Stimulated activated naive CD8-positive, alpha-beta T cell treated with anti-CD3 and anti-CD28 coated beads, Interleukin-15, amount 100 ng/mL, for 72 hours (primary cell): ENCODE measurements around the gene SLC37A2.
A peak's percentile ranks its signal among the peaks of the same experiment; 100 is the strongest.

Experiments used
- ATAC-seq: fragments of 150-1000 bp; cut with Tn5 transposase; 2 replicates; pipeline ENCODE4 v1.10.0; 2021; ENCODE audit warnings: mild to moderate bottlenecking, moderate library complexity
- DNase-seq, 2 donors: peaks; one replicate each; pipeline ENCODE4 v3.0.0; 2021 to 2022
- H3K27ac Mint-ChIP-seq, 2 donors: one replicate each; pipeline ENCODE4 v1.8.0; 2022; ENCODE audit warnings: mild to moderate bottlenecking in 2 of 2, mixed read lengths in 2 of 2, moderate library complexity in 2 of 2
- H3K27me3 Mint-ChIP-seq: one replicate; pipeline ENCODE4 v1.8.0; 2022; ENCODE audit warnings: mixed read lengths
- H3K4me1 Mint-ChIP-seq: one replicate; pipeline ENCODE4 v1.8.0; 2022; ENCODE audit warnings: mild to moderate bottlenecking, mixed read lengths
- H3K4me3 Mint-ChIP-seq, 2 donors: one replicate each; pipeline ENCODE4 v1.8.0; 2022; ENCODE audit warnings: mild to moderate bottlenecking in 2 of 2, mixed read lengths in 2 of 2, moderate library complexity in 1 of 2
- H3K9me3 Mint-ChIP-seq, 2 donors: one replicate each; pipeline ENCODE4 v1.8.0; 2022; ENCODE audit warnings: mixed read lengths in 2 of 2

The SLC37A2 gene

DNA sequence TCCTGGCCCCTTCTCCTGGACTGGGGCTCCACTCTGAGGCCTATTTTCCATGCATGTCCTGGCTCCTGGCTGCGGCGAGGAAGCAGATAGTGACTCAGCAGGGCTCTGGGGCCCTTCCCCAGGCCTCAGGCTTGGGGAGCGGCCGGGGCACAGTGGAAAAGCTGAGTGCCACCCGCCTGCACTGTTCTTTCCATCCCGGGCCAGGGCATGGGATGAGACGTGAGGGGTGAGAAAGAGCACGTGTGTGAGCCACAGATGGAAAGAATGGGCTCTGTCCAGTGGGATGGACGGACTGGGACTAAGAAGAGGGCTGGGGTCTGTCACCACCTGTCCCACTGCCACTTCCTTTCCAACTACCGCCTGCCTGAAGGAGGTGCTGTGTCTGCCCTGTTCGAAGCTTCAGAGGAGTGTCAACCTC is 12.8 kb downstream of the SLC37A2 start:
- peaks cover 14% of the 10 kb centered on the region for H3K4me1 Mint-ChIP-seq
- no peak overlapping the region for H3K27ac Mint-ChIP-seq
- peaks cover 20% of the 10 kb centered on the region for H3K27me3 Mint-ChIP-seq
- DNase-seq (no peak), ATAC-seq (no peak)
- no peaks in the 10 kb centered on the region for H3K9me3 Mint-ChIP-seq
- H3K4me3 Mint-ChIP-seq, result no peak overlapping the region

DNA sequence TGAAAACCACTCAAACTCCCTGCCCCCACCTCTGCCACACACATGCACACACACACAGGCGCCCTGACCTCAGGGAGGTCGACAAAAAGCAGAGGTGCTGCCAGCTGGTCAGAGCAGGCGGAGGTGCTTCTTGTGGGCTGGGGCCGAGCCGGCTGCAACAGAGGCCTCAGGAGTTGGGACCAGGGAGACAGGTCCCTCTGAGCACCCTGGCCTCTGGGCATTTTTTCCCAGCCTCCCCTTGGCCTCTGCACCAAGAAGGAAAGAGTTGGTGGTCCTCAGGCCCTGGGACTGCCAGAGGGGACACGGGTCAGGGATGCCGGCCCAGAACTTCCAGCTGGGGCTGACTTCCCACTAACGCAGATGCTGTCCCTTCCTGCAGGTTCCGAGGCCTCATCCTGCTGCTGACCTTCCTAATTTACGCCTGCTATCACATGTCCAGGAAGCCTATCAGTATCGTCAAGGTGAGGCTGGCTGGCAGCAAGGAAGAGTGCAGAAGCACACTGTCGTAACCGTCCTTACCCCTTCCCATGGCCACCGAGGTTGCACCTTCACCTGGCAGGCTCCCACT is 13.4 kb downstream of the SLC37A2 start:
- no peak overlapping the region for H3K4me3 Mint-ChIP-seq
- H3K4me1 Mint-ChIP-seq, result peaks cover 9% of the 10 kb centered on the region
- ATAC-seq (no peak), DNase-seq (no peak)
- H3K27ac Mint-ChIP-seq, result no peak overlapping the region
- peaks cover 16% of the 10 kb centered on the region for H3K27me3 Mint-ChIP-seq
- H3K9me3 Mint-ChIP-seq, result no peaks in the 10 kb centered on the region

- no peak overlapping the region for H3K27ac Mint-ChIP-seq
- DNase-seq (no peak), ATAC-seq (no peak)
- H3K4me3 Mint-ChIP-seq, result no peak overlapping the region
- H3K9me3 Mint-ChIP-seq, result no peaks in the 10 kb centered on the region
- H3K4me1 Mint-ChIP-seq, result peaks cover 6% of the 10 kb centered on the region
- H3K27me3 Mint-ChIP-seq, result peaks cover 8% of the 10 kb centered on the region
These were observed 14.9 kb downstream of the SLC37A2 start for GRCh38 chr11:125078016-125078415.

- H3K27ac Mint-ChIP-seq, result no peak overlapping the region
- DNase-seq (no peak), ATAC-seq (no peak)
- no peaks in the 10 kb centered on the region for H3K9me3 Mint-ChIP-seq
- H3K4me3 Mint-ChIP-seq, result no peak overlapping the region
- H3K27me3 Mint-ChIP-seq, result peaks cover 8% of the 10 kb centered on the region
- H3K4me1 Mint-ChIP-seq, result peaks cover 6% of the 10 kb centered on the region
These were observed 15.5 kb downstream of the SLC37A2 start for GRCh38 chr11:125078516-125079140.

GRCh38 chr11:125079151-125079877 is 16.2 kb downstream of the SLC37A2 start:
- Mint-ChIP-seq H3K27ac (no peak overlapping the region), H3K9me3 (no peaks in the 10 kb centered on the region), H3K4me3 (no peak overlapping the region), H3K27me3 (peaks cover 2% of the 10 kb centered on the region), H3K4me1 (peaks cover under 1% of the 10 kb centered on the region)
- DNase-seq, result no peak
- no peak for ATAC-seq

DNA sequence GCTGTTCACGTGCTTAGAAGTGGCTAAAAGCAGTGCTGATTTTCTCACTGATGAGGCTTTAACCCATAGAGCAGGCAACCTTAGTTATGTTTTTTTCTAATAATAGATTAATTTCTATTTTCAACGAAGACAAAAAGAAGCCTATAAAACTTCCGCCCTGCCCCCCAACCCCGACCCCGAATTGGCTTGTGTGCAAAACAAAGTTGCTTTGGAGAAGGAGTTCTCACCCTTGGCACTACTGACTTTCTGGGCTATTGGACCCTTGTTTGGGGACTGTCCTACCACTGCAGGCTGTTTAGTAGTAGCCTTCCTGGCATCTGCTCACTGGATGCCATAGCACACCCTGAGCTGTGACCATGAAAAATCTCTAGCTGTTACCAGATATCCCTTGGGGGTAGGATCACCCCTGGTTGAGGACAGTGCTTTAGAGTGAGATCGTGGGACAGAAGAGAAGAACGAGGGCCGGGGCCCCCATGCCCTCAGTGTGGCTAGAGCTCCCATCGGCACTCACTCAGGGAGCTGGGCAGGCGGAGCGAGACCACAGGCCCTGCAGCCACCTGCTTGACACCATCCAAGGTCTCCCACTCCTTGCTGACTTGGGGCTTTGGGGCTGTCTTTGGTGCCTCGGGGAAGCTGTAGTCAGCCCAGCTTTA is 16.9 kb downstream of the SLC37A2 start:
- Mint-ChIP-seq H3K9me3 (no peaks in the 10 kb centered on the region), H3K27ac (no peak overlapping the region), H3K27me3 (no peaks in the 10 kb centered on the region), H3K4me3 (no peak overlapping the region), H3K4me1 (no peaks in the 10 kb centered on the region)
- DNase-seq (no peak), ATAC-seq (no peak)

GRCh38 chr11:125080531-125080911 is 17.4 kb downstream of the SLC37A2 start:
- H3K27me3 Mint-ChIP-seq, result no peaks in the 10 kb centered on the region
- DNase-seq, result no peak
- no peak for ATAC-seq

DNA sequence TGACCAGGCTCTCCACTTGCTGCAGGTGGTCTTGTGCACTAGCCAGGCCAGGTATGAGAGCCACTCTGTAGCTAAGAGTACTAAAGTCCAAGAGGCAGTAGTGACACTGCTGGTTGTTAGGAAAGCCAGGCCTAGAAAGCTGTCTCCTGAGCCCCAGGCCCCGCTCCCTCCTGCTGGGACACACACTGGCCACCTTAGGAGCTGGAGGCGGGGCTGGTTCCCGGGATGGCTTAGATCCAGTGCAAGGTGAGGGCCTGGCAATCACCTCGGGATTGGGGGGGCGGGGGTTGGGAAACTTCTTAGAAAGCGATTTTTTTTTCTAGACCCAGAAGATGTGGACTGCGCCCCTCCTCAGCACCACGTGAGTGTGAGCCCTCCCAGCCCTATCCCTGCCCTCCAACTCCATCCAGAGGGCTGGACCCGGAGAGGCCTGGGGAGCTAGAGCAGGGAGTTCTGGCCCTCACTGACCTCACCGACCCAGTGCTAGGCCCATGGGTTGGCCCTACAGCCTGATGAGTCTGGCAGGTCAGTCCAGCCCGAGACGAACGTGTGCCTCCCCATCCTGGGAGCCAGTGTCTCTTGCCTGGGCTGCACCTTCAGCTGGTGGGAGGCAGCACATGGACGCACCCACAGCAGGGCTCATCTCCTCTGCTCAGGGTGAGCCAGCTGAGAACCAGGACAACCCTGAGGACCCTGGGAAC is 18.1 kb downstream of the SLC37A2 start:
- DNase-seq (no peak), ATAC-seq (no peak)
- no peaks in the 10 kb centered on the region for H3K27me3 Mint-ChIP-seq
- H3K4me1 Mint-ChIP-seq, result no peaks in the 10 kb centered on the region
- H3K9me3 Mint-ChIP-seq, result no peaks in the 10 kb centered on the region
- H3K4me3 Mint-ChIP-seq, result no peak overlapping the region
- H3K27ac Mint-ChIP-seq, result no peak overlapping the region

More at GRCh38 chr11:125080531-125080911, 17.4 kb downstream of the SLC37A2 start:
- no peak overlapping the region for H3K4me3 Mint-ChIP-seq
- H3K4me1 Mint-ChIP-seq, result no peaks in the 10 kb centered on the region
- no peak overlapping the region for H3K27ac Mint-ChIP-seq
- H3K9me3 Mint-ChIP-seq, result no peaks in the 10 kb centered on the region

- no peak for ATAC-seq
- no peaks in the 10 kb centered on the region for H3K9me3 Mint-ChIP-seq
- no peaks in the 10 kb centered on the region for H3K4me1 Mint-ChIP-seq
- peak overlapping the region in 1 of 2 donors; percentile 77 for H3K27ac Mint-ChIP-seq
- no peak for DNase-seq
- no peaks in the 10 kb centered on the region for H3K27me3 Mint-ChIP-seq
- no peak overlapping the region for H3K4me3 Mint-ChIP-seq
These were observed 18.9 kb downstream of the SLC37A2 start for GRCh38 chr11:125082040-125082439.

DNA sequence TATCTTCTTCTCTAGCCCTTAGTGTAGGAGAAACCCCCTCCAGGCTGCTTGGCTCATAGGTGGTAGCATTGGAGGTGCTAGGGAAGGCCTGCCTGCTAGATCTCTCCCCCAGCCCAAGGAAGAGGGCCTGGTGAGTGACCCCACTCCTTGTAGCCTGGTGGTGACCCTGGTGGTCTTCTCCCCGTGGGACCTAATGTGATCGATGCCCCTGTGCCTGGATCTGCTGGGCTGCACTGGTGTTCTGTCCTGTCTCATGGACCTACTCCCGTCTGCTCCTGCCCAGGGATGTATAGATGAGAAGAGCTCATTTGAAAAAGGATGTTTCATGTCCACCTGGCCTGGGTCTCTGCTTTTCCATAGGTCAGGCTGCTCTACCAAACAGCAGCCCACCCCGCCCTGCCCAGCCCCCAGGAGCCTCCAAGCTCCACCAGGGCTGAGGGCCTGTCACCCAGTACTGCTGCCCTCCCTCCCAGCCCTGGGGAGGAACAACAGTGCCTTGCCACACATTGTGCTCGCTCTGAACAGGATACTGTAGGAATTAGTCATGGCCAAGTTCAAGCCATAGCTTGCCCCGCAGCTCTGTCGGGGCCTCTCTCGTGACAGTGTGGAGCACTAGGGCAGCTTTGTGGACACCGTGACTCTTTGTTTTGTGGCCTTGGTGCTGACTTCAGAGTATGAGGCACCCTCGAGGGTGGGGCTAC is 19.7 kb downstream of the SLC37A2 start:
- Mint-ChIP-seq H3K4me1 (no peaks in the 10 kb centered on the region), H3K9me3 (no peaks in the 10 kb centered on the region), H3K27me3 (no peaks in the 10 kb centered on the region), H3K4me3 (no peak overlapping the region), H3K27ac (peak overlapping the region in 1 of 2 donors; percentile 20)
- ATAC-seq (no peak), DNase-seq (no peak)

DNA sequence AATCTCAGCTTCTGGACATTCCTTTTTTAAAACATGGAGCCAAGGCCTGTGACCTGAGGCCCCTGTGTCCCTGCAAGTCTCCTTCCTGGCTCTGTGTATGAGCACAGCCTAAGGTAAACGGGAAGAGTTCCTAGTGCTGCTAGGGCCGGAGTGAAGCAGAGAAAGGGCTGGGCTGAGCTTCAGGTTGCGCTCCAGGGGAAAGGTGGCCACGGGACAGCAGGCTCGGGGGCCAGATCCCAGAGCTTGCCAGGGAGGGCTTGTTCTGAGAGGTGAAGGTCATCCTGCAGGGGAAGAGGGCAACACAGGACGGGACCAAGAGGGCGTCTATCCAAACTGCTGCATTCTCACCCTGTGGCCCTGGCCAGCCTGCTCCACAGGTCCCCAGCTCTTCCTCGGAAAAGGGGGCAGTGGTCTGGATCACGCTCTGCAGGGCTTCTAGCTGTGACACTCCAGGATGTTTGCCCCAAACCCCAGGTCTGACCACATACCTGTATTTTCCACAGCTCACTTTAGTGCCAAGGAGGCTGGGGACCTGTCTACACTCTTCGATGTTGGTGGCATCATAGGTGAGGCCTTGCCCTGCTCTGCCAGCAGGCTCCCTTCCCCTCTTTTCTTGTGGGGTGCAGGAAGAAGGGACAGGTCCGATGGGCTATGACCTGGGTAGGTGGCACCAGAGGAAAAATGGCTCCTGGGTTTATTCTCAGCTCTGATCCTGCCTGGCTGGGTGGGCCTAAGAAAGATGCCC is 20.4 kb downstream of the SLC37A2 start:
- Mint-ChIP-seq H3K4me1 (no peaks in the 10 kb centered on the region), H3K27me3 (no peaks in the 10 kb centered on the region), H3K9me3 (no peaks in the 10 kb centered on the region), H3K27ac (peak overlapping the region in 1 of 2 donors; percentile 65), H3K4me3 (no peak overlapping the region)
- ATAC-seq, result no peak
- no peak for DNase-seq

GRCh38 chr11:125084057-125084416 is 20.9 kb downstream of the SLC37A2 start:
- no peaks in the 10 kb centered on the region for H3K9me3 Mint-ChIP-seq
- no peak overlapping the region for H3K27ac Mint-ChIP-seq
- ATAC-seq, result no peak

DNA sequence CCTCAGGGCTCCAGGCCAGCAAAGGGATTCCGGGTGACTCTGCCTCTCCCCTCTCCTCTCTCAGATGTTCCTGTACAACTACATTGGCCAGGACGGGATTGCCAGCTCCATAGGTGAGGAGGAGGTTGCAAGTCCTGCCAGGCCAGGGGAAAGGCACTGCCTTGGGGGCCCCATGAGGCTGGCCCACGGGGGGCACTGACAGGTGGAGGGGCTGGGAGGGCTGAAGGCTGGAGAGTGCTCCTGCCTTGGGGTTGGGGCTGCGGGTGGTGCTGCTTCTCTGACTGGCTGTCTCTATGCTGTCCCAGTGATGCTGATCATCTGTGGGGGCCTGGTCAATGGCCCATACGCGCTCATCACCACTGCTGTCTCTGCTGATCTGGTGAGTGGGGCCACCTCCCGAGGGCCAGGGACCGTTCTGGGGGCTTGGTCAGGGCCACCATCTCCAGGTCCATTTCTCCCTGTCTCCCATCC is 21.7 kb downstream of the SLC37A2 start:
- DNase-seq, result no peak
- H3K27ac Mint-ChIP-seq, result no peak overlapping the region
- no peak overlapping the region for H3K4me3 Mint-ChIP-seq
- H3K27me3 Mint-ChIP-seq, result no peaks in the 10 kb centered on the region
- H3K4me1 Mint-ChIP-seq, result no peaks in the 10 kb centered on the region
- no peaks in the 10 kb centered on the region for H3K9me3 Mint-ChIP-seq
- peak; percentile 19 for ATAC-seq

More at GRCh38 chr11:125084057-125084416, 20.9 kb downstream of the SLC37A2 start:
- no peaks in the 10 kb centered on the region for H3K27me3 Mint-ChIP-seq
- H3K4me3 Mint-ChIP-seq, result no peak overlapping the region
- no peaks in the 10 kb centered on the region for H3K4me1 Mint-ChIP-seq
- DNase-seq, result no peak

DNA sequence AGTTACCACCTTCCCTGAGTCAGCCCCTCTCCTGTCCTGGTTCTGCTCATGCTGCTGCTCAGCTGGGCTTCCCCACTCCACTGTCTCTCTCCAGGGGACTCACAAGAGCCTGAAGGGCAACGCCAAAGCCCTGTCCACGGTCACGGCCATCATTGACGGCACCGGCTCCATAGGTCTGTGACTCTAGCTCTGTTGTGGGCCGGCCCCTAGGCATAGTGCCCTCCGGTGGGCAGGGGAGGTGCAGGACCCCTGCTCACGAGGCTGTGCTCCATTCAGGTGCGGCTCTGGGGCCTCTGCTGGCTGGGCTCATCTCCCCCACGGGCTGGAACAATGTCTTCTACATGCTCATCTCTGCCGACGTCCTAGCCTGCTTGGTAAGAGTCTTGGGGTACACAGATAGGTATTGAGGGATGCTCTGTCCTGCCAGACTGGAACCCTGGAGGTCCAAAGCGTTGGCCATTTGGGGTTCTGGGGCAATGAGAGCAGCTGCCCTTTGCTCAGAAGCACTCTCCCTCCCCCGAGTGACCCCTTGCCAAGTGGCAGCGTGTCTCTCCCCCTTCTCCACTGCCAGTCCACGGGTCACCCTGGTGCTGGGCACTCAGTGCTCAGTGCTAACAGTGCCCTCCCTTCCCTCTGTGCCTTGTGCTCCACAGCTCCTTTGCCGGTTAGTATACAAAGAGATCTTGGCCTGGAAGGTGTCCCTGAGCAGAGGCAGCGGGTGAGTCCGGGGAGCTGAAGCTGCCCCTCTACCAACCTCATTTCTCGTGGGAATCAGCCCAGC is 22.4 kb downstream of the SLC37A2 start:
- DNase-seq, result no peak
- H3K9me3 Mint-ChIP-seq, result no peaks in the 10 kb centered on the region
- no peak overlapping the region for H3K27ac Mint-ChIP-seq
- no peak for ATAC-seq
- H3K4me1 Mint-ChIP-seq, result no peaks in the 10 kb centered on the region
- no peaks in the 10 kb centered on the region for H3K27me3 Mint-ChIP-seq
- H3K4me3 Mint-ChIP-seq, result no peak overlapping the region
